ENCODE measurements around the gene TFAP2A.
A peak's percentile ranks its signal among the peaks of the same experiment; 100 is the strongest.

The TFAP2A gene

GRCh38 chr6:10412461-10413261 is 2.2 kb downstream of the TFAP2A start:
- no peak for DNase-seq

DNA sequence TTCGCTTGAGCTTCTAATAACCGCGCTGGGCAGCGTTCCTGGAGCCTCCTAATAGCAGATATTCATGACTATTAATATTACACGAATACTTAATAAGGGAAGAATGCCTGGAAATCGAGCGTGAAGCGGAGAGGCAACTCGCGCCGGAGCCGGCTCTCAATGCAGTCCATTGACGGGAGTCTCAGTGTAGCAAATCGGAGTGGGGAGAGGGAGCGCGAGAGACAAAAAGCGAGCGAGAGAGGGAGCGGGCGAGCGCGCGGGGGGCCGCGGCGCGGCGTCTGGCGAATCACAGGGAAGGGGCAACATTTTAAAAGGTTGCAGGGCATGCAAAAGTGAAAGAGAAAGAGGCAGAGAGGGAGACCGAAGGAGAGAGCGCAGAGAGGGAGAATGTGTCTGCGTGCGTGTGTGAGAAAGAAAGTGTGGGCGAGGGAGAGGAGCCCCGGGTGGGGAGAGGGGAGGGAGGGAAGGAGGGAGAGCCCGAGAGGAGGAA is 2.9 kb downstream of the TFAP2A start:
- DNase-seq, result peak; percentile 41

GRCh38 chr6:10411131-10411970 is 3.5 kb downstream of the TFAP2A start:
- DNase-seq, result no peak

DNA sequence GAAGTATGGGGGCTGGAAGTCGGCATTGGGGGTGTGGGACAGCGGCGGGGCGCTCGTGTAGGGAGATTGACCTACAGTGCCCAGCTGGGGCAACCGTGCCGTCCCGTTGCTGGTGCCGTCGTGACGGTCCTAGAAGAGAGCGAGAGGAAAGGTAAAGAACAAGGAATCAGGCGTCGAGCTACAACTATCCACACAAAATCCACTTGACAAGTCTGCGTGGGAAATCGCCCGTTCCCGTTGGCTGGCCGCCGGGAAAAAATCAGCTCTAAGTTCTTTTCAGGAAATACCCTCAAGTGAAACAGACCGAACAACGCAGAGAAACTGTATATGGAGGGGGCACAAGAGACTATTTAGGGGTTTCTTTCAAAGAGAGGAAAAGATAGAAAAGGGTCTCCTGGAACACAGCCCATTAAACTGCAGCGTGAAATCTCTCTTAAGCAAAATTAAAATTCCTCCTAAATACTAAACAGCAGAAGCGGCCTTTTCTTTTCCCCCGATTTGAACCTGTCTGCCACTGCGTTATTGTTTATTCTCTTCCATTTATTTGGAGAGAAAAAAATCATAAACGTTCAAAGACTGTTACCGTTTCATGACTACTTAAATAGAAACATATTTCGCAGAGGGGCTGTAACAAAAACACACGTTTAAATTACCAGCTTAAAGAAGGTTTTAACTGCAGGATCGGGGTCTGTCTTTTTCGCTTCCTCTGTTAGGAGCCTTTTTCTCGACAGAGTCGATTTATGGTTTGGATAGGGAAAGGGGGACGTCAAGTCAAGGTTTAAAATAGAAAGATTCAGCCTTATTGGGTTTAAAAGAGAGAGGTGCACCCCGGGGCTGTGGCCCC is 4.4 kb downstream of the TFAP2A start:
- no peak for DNase-seq

DNA sequence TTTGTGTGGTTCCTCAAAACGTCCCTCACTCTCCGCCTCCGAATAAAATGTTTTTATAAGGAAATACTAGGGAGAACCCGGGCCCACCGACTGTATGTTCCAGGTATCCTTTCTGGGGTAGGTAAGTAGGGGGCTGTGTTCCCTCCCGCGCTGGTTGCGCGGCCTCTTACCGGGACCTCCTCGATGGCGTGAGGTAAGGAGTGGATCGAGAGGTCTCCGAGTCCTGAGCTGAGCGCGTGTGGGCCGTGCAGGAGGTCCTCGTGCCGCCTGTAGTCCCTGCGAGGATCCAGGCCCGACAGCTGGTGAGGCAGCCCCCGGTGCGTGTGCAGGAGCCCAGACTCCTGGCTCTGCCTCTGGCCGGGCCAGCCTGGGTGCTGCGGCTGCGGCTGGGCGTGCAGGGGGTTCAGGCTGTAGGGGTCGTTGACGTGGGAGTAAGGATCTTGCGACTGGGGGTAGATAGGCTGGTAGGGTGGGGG is 5.1 kb downstream of the TFAP2A start:
- no peak for DNase-seq

DNA sequence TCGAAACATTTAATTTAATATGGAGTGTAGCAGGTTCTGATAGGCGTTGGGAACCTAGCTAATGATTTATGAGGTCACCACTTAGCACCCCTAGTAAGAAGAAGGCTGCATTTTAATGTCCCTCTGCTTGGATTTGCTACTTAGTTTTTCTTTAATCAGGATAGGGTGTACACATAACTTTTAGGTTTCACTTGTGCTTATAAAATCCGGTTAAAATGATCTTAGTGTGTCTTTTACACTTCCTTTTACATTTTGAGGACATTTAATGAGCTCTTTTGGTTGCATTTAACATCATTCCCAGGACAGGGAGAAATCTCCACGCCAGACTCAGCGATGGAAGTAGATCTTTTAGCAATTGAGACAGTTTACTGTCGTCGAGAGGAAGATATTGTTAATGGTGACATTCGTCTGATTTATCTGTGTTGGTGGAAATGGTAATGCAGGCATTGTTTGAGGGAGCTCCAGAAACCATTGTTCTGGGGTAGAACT is 5.6 kb downstream of the TFAP2A start:
- no peak for DNase-seq

DNA sequence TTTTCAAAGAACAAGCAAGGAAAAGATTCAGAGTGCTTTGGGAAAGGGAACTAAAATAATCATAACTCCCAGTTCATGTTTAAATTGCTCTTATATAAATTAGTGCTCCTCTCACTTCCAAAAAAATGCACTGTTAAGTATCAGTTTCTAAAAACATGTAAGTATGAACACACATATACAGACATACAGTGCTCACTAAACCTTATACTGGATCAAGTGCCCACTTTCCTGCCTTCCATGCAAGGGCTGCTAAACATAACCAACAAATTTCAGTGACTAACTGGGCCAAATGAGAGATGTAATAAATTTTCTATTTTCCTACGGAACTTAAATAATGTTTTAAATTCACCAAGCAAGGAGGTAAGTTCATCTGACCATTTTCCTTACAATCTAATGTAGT is 6.4 kb downstream of the TFAP2A start:
- DNase-seq, result no peak

DNA sequence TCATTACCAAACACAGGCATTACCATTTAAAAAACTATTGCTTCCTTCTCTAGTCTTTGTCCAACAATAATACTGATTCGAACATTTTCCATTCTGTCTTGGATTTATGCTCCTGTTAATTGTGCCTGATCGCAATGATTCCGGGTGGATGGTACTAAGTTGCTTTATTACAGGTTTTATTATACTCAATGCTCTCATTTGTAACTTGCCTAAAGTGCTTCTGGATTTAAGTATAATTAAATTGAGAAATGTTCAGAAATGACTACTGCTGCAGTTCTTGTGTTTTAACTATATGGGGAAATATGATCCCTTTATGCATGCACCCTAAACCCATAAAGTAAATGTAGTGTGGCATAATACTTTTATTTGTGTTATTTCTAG is 7.2 kb downstream of the TFAP2A start:
- no peak for DNase-seq

- no peak for DNase-seq
Observed at GRCh38 chr6:10407018-10407673, 7.7 kb downstream of the TFAP2A start.

DNA sequence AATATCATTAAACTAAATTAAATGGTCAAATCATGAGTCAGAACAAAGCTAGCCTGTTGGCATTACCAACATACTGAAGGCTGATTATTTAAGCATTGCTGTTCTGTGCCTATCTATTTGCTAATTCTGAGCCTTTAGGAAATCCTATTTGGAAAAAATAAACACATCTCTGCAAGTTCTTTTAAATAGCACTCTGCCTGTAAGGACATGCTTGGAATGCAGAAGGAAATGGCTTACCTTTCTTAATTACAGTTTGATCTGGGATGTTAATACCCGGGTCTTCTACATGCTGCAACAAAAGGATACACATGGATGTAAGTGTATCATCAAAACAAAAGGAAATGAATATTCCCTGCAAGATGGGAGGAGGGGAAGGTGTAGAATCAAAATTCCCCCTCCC is 8.3 kb downstream of the TFAP2A start:
- DNase-seq, result no peak

GRCh38 chr6:10405513-10405900 is 9.4 kb downstream of the TFAP2A start:
- DNase-seq, result no peak

DNA sequence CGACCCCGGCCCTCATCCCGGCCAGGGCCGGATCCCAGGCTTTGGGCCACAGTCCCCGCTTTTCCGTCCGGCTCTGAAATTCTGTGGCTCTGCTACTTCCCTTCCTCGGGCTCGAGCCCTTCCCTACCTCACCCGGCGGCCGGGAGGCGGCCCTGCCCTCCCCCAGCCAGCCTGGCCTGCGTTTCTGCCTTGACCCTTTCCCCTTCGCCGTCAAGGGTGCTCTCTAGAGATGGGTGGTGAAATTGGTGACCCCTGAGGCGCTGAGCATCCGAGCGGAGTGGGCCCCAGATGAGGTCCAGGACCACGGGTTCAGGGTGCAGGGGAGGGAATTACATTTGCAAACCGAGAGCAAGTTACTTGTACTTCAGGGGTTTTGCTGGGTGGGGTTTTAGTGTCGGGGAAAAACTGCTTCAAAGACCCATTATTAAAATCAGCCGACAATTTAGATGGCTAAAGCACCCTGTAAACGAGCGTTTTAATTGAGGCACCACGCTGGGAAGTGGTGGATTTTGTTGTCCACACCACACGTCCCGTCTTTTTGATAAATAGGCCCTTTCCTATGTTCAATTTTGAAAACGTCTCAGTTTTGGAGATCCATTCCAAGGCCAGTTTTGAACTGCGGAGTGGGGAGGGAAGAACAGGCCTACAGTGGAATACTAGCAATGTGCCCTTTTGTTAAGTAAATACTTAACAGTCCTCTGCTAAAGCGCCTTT is 9.9 kb downstream of the TFAP2A start:
- no peak for DNase-seq

DNA sequence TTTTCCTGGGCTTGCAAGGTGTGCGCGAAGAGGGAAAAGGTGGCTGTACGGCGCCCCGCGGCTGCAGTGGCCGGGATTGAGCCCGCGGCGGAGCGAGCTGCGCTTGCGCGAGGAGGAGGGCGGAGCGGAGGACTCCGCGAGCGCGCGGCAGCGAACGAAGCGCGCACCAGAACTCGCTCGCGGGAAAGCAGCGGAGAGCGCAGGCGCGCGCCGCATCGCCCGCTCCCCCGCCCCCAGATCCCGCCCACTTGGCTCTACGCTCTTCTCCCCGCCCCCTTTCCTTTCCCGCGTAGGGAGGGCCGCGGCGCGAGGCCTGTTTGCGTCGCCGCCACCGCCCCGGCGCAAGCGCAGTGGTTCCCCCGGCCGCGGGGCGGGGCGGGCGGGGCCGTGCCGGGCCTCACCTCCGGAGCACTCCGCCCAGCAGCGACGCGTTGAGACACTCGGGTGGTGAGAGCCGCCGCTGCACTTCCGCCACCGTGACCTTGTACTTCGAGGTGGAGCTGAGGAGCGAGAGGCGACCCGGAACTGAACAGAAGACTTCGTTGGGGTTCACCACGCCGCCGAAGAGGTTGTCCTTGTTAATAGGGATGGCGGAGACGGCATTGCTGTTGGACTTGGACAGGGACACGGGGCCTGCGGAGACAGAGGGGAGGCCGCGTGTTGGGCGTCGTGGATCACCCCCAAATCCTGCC is 10.6 kb downstream of the TFAP2A start:
- DNase-seq, result peak; percentile 96

DNA sequence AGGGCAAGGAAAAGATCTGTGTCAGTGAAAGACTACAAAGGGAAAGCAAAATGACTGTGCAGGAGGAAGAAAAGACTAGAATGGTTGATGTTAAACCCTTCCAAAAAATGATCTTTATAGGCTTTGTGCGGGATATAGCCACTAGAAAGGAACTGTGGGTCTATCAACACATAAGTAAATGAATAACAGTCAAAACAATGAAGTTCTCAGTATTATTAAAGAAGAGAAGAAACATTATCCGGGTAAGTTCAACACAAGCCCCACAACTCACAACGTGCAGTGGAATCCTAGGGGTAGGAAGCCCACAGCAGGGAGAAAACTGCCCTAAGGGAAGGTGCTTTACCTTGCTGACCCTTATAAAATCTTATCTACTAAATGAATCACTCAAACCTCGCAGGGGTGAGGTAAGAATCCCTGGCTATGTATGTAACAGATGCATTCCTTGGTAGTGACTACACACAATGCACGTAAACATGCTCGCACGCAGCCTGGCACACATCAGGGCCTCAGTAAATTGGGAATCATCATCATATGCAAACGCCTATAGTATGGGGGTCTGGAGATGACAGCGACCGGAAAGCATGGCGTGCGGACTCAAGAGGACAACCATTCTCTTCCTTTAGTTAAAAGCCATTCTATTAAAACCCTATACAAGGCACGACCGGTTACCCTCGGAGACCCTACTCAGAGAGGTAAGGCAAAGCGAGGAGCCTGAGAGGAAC is 11.3 kb downstream of the TFAP2A start:
- DNase-seq, result no peak

DNA sequence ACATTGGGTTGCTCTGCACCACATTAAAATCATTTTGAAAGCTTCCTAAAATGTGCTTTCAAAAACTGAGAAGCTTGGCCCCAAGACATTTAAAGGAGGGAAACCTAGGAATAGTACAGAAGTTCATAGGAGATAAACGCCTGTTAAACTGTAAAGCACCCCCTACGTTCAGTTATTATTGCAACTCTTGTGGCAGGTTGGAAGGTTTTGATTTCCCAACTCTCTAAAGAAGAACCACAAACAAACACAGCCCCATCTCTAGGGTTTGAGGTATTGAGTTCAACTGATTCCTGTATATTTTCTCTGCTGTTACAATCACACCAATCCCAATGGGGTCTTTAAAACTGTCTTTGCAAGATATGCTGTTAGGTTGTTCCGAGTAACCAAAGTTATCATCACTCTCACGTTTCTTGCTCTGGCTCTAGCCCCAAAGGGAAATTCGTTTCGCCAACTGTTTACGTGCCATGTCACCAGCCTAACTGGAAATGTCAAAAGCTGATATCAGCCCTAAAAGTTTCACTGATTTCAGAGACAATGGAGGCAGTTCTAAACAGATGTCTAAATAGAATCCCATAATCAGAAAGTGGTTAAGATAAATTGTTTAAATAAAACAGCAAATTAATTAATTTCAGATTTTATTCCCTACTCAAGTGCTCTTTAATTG is 12.1 kb downstream of the TFAP2A start:
- no peak for DNase-seq

- DNase-seq, result no peak
Observed at GRCh38 chr6:10401632-10402223, 13.1 kb downstream of the TFAP2A start.

DNA sequence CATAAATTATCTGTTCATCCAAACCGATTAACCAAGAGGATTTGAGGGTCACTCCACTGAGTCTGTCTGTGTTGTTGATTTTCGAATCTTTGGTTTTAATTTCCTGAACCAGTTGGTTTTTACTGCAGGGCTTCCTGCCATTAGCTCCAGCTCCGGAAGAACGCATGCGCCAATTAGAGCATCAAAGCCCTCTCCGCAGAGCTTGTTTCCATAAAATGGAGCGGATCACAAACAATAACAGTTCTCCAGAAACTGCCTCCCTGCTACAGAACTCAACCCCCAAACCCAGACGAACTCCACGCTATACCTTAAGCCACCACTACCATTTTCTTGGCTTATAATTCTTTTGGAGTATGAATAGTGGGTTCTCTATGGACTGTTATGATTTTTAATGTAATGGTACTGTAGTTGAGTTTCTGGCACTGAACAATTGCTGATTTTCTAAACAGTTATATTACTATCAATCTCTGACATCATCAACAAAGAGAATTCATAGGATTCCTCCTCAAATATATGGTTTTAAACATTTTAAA is 13.8 kb downstream of the TFAP2A start:
- DNase-seq, result no peak

DNA sequence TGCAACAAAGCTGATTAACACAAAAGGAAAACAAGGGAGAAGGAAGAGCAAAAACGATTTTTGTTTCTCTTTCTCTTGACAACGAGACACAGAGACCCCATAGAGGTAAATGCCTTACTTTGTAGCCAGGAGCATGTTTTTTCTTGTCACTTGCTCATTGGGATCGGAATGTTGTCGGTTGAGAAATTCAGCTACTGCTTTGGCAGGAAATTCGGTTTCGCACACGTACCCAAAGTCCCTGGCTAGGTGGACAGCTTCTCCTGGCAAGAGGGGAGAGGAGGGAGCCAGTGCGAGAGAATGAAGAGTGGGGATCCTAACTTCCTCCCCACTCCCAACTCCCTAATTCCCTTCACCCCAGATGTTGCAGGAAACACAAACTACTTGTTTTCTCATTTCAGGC is 14.5 kb downstream of the TFAP2A start:
- DNase-seq, result no peak

GRCh38 chr6:10399451-10399850 is 15.4 kb downstream of the TFAP2A start:
- no peak for DNase-seq

Data from activated CD4-positive, alpha-beta T cell treated with anti-CD3 and anti-CD28 coated beads, Interleukin-2, Interleukin-6, amounts not matched to agents 100 ng/mL and 50 ng/mL, durations not matched to agents 16 hours and 8 hours (primary cell).